A549 (cell line): ENCODE results near the gene KNCN. TPM values are rescaled to one million over a fixed set of nuclear protein-coding genes. Genes with fewer than 3 reads are reported as not detected.

ENCODE experiments used
- ATAC-seq, 2 experiments: fragments of 200-7000 bp in 1 of 2; fragments of >200 bp in 1 of 2; cut with Nextera tagmentation in 1 of 2; cut with Tn5 transposase in 1 of 2; 3 replicates each; pipeline versions ENCODE4 v1.8.0 to v1.9.1; 2018 to 2020; ENCODE audit warnings: mild to moderate bottlenecking in 1 of 2, moderate library complexity in 1 of 2
- CTCF ChIA-PET: fragments of 300-600 bp; sonication (Branson Sonifier 250); formaldehyde crosslinking; extraction: SDS; loops from one replicate; lab custom pipeline; 2021; ENCODE audit warnings: antibody characterized with exemption, inconsistent platforms; lab: Yijun Ruan, JAX
- POLR2A ChIA-PET: fragments of 350-600 bp; formaldehyde crosslinking; extraction: SDS; loops from one replicate; lab custom pipeline; 2021; ENCODE audit warnings: antibody characterized with exemption, inconsistent platforms; lab: Yijun Ruan, JAX
- DNase-seq, 2 experiments: peaks; one replicate each; pipeline versions ENCODE4 v3.0.0 to v3.0.0-alpha.2; 2011 to 2016; ENCODE audit warnings: low read depth in 1 of 2, low spot score in 1 of 2
- FAIRE-seq: peaks from 2 replicates; lab custom pipeline; 2011; peaks lifted over from hg19 to GRCh38; lab: Jason Lieb, UNC
- H3K27ac ChIP-seq, 2 experiments: fragments of >200 bp; sonication (Bioruptor Twin); formaldehyde crosslinking; 3 replicates each; pipeline ENCODE4 v1.5.1; 2016 to 2017
- H3K4me1 ChIP-seq: fragments of >200 bp; sonication (Bioruptor Twin); formaldehyde crosslinking; 3 replicates; pipeline ENCODE4 v1.6.1; 2016
- H3K4me2 ChIP-seq: fragments of >200 bp; sonication (Bioruptor Twin); formaldehyde crosslinking; 3 replicates; pipeline ENCODE4 v1.6.1; 2016
- H3K4me3 ChIP-seq: fragments of >200 bp; sonication (Bioruptor Twin); formaldehyde crosslinking; 3 replicates; pipeline ENCODE4 v1.5.1; 2016
- H3K9me3 ChIP-seq: fragments of >200 bp; sonication (Bioruptor Twin); formaldehyde crosslinking; 3 replicates; pipeline ENCODE4 v1.6.1; 2016
- CBX2 ChIP-seq: fragments of 200-600 bp; sonication (generic); IDR thresholded peaks from 2 replicates; pipeline ENCODE4 v1.6.1; 2016; ENCODE audit warnings: low read depth, mild to moderate bottlenecking, borderline replicate concordance
- CBX8 ChIP-seq: fragments of 200-600 bp; sonication (generic); IDR thresholded peaks from 2 replicates; pipeline ENCODE4 v1.6.1; 2016
- CHD4 ChIP-seq: fragments of 200-600 bp; sonication (generic); IDR thresholded peaks from 2 replicates; pipeline ENCODE4 v1.6.1; 2016; ENCODE audit warnings: antibody characterized with exemption, mild to moderate bottlenecking, borderline replicate concordance
- EHMT2 ChIP-seq: fragments of 200-600 bp; sonication (generic); IDR thresholded peaks from 2 replicates; pipeline ENCODE4 v1.6.1; 2016; ENCODE audit warnings: antibody characterized with exemption, low read depth, mild to moderate bottlenecking, moderate library complexity
- EP300 ChIP-seq, 2 experiments: fragments of >200 bp; sonication (Bioruptor Twin); formaldehyde crosslinking; IDR thresholded peaks; 2 replicates in 1 of 2; 3 replicates in 1 of 2; pipeline ENCODE4 v1.6.1; 2016 to 2017
- FOSL2 ChIP-seq, 2 experiments: fragments of 450-650 bp in 1 of 2; fragments of >200 bp in 1 of 2; sonication (Bioruptor Twin) in 1 of 2; formaldehyde crosslinking; IDR thresholded peaks; 2 replicates each; pipeline versions ENCODE4 v1.5.0 to v1.6.1; 2016 to 2020; ENCODE audit warnings: mild to moderate bottlenecking in 1 of 2, moderate library complexity in 1 of 2
- HOXB5 ChIP-seq: fragments of 250-450 bp; sonication (Bioruptor Pico); IDR thresholded peaks from 2 replicates; pipeline ENCODE4 v1.5.0; 2020; ENCODE audit warnings: mild to moderate bottlenecking, moderate library complexity
- JUNB ChIP-seq: fragments of >200 bp; sonication (Bioruptor Twin); formaldehyde crosslinking; IDR thresholded peaks from 2 replicates; pipeline ENCODE4 v1.6.1; 2016
- KDM1A ChIP-seq: fragments of 200-600 bp; sonication (generic); IDR thresholded peaks from 2 replicates; pipeline ENCODE4 v1.6.1; 2016; ENCODE audit warnings: low read depth, mild to moderate bottlenecking
- KDM5A ChIP-seq: fragments of 200-600 bp; sonication (generic); IDR thresholded peaks from 2 replicates; pipeline ENCODE4 v1.6.1; 2016; ENCODE audit warnings: antibody characterized with exemption, mild to moderate bottlenecking
- NR3C1 ChIP-seq: fragments of >200 bp; sonication (Bioruptor Twin); formaldehyde crosslinking; IDR thresholded peaks from 3 replicates; pipeline ENCODE4 v1.6.1; 2017
- TFCP2L1 ChIP-seq: fragments of 250-450 bp; sonication (Bioruptor Pico); IDR thresholded peaks from 2 replicates; pipeline ENCODE4 v1.5.0; 2021; ENCODE audit warnings: mild to moderate bottlenecking
- ZSCAN20 ChIP-seq: fragments of 250-450 bp; sonication (Bioruptor Pico); IDR thresholded peaks from 2 replicates; pipeline ENCODE4 v1.8.0; 2022; ENCODE audit warnings: mild to moderate bottlenecking, moderate library complexity
- WGBS: methylation state at CpG from one replicate; pipeline ENCODE4 v1.1.6; 2017; ENCODE audit errors: missing lambda C conversion rate; 5-methylcytosine and 5-hydroxymethylcytosine counted together
- polyA plus RNA-seq, 4 experiments: library from polyadenylated mRNA; depleted of rRNA in 3 of 4; stranded (reverse); fragments of >200 nt; fragmentation: RNase III in 1 of 4; extraction: RNeasy Plus Mini Kit Qiagen cat#74134 plus additional on column Dnase treatment in 1 of 4; gene quantifications; 2 replicates in 3 of 4; 3 replicates in 1 of 4; pipeline ENCODE4 v1.2.3, GENCODE V29; 2011 to 2017
- TF ChIP-seq, protein P1 (sequence below): fragments of >200 bp; sonication (Bioruptor Twin); formaldehyde crosslinking; IDR thresholded peaks from 3 replicates; pipeline ENCODE4 v1.5.1; 2016
- TF ChIP-seq, protein P2 (sequence below): fragments of 250-450 bp; sonication (Bioruptor Pico); IDR thresholded peaks from 2 replicates; pipeline ENCODE4 v1.5.0; 2021; ENCODE audit warnings: mild to moderate bottlenecking, moderate library complexity, borderline replicate concordance
- TF ChIP-seq, protein P3 (sequence below): fragments of >200 bp; sonication (Bioruptor Twin); formaldehyde crosslinking; IDR thresholded peaks from 3 replicates; pipeline ENCODE4 v1.6.1; 2016
- TF ChIP-seq, protein P4 (sequence below): IDR thresholded peaks from 2 replicates; pipeline ENCODE4 v1.6.1; 2012
- TF ChIP-seq, protein P5 (sequence below): fragments of 250-450 bp; sonication (Bioruptor Pico); IDR thresholded peaks from 2 replicates; pipeline ENCODE4 v1.5.0; 2020; ENCODE audit warnings: low read depth, mild to moderate bottlenecking, moderate library complexity
- TF ChIP-seq, protein P6 (sequence below): IDR thresholded peaks from 2 replicates; pipeline ENCODE4 v1.6.1; 2012
- TF ChIP-seq, protein P7 (sequence below): fragments of 150-350 bp; IDR thresholded peaks from 2 replicates; pipeline ENCODE4 v1.6.1; 2014; ENCODE audit warnings: low read depth, mild to moderate bottlenecking, low read length
- TF ChIP-seq, protein P8 (sequence below): fragments of 200-600 bp; sonication (generic); IDR thresholded peaks from 2 replicates; pipeline ENCODE4 v1.6.1; 2016; ENCODE audit warnings: antibody characterized with exemption, mild to moderate bottlenecking, moderate library complexity

The KNCN gene
- polyA plus RNA-seq, 2 of the 4 experiments (the other 2 are of a cell fraction): not detected

DNA sequence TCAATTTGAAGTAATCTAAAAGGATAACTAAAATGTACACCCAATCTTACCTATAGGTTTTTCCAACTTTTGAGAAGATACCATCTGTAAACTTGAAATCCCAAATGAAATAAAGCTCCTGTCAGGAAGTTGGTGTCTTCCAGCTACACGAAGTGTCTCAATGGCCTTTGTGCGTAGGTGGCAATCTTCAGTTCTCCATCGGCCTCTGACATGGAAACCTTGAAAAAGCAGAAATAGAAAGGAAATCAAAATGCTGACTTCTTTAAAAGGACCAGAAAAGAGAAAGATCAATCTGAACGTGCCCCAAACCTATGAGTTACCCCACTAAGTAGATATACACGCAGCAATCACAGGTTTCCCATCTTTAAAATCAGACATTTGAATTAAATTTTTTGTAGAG lies 42.6 kb upstream of the KNCN start:
- no peak overlapping the region for H3K27ac ChIP-seq
- TF ChIP-seq, protein P1, sequence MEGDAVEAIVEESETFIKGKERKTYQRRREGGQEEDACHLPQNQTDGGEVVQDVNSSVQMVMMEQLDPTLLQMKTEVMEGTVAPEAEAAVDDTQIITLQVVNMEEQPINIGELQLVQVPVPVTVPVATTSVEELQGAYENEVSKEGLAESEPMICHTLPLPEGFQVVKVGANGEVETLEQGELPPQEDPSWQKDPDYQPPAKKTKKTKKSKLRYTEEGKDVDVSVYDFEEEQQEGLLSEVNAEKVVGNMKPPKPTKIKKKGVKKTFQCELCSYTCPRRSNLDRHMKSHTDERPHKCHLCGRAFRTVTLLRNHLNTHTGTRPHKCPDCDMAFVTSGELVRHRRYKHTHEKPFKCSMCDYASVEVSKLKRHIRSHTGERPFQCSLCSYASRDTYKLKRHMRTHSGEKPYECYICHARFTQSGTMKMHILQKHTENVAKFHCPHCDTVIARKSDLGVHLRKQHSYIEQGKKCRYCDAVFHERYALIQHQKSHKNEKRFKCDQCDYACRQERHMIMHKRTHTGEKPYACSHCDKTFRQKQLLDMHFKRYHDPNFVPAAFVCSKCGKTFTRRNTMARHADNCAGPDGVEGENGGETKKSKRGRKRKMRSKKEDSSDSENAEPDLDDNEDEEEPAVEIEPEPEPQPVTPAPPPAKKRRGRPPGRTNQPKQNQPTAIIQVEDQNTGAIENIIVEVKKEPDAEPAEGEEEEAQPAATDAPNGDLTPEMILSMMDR: no peak
- TF ChIP-seq JUNB (no peak), TFCP2L1 (CRISPR knock-in tag) (no peak), EP300 (IDR thresholded peaks at IDR 0.05) (no peak), KDM5A (no peak), KDM1A (no peak), CBX8 (no peak)
- TF ChIP-seq, protein P2, sequence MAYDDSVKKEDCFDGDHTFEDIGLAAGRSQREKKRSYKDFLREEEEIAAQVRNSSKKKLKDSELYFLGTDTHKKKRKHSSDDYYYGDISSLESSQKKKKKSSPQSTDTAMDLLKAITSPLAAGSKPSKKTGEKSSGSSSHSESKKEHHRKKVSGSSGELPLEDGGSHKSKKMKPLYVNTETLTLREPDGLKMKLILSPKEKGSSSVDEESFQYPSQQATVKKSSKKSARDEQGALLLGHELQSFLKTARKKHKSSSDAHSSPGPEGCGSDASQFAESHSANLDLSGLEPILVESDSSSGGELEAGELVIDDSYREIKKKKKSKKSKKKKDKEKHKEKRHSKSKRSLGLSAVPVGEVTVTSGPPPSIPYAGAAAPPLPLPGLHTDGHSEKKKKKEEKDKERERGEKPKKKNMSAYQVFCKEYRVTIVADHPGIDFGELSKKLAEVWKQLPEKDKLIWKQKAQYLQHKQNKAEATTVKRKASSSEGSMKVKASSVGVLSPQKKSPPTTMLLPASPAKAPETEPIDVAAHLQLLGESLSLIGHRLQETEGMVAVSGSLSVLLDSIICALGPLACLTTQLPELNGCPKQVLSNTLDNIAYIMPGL (CRISPR knock-in tag): no peak
- TF ChIP-seq, protein P3, sequence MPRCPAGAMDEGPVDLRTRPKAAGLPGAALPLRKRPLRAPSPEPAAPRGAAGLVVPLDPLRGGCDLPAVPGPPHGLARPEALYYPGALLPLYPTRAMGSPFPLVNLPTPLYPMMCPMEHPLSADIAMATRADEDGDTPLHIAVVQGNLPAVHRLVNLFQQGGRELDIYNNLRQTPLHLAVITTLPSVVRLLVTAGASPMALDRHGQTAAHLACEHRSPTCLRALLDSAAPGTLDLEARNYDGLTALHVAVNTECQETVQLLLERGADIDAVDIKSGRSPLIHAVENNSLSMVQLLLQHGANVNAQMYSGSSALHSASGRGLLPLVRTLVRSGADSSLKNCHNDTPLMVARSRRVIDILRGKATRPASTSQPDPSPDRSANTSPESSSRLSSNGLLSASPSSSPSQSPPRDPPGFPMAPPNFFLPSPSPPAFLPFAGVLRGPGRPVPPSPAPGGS: no peak
- TF ChIP-seq, protein P4, sequence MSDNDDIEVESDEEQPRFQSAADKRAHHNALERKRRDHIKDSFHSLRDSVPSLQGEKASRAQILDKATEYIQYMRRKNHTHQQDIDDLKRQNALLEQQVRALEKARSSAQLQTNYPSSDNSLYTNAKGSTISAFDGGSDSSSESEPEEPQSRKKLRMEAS: no peak
- ChIA-PET POLR2A (no interaction called here), CTCF (interaction anchor here (1.4 kb wide), 1 partner anchor 10 kb away, joined by 3 read pairs; the partner anchor contains the start of gene MKNK1)
- no peaks in the 10 kb centered on the region for H3K4me1 ChIP-seq
- H3K4me2 ChIP-seq: no peak overlapping the region
- no peaks in the 10 kb centered on the region for H3K9me3 ChIP-seq
- no peak for DNase-seq
- no peak overlapping the region for H3K4me3 ChIP-seq
- WGBS: 94% methylated on average over 5 of the region's 5 CpGs
- no peak for FAIRE-seq
- ATAC-seq: no peak

DNA sequence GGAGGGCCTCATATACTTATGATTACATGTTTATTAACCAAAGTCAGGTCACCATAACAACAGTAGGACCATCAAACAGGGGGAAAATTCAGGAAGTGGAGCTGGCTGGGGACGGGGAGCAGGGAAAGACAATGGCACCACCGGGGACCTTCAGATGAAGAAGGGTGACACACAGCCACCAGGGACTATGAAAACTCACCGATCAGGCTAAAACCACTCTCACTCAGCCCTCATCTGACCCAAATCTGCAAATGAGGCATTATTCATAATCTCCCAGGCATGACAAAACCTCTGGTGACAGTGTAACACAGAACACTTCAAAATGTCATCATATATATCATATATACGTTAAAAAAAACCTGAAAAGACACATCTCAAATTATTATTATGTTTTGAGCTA lies 41.4 kb upstream of the KNCN start:
- ChIA-PET CTCF (interaction anchor here (1.4 kb wide), 1 partner anchor 12 kb away, joined by 3 read pairs; the partner anchor contains the start of gene MKNK1), POLR2A (no interaction called here)
- H3K4me2 ChIP-seq: no peak overlapping the region
- DNase-seq: no peak
- FAIRE-seq: no peak
- H3K9me3 ChIP-seq: no peaks in the 10 kb centered on the region
- H3K27ac ChIP-seq: no peak overlapping the region
- no peaks in the 10 kb centered on the region for H3K4me1 ChIP-seq
- H3K4me3 ChIP-seq: no peak overlapping the region
- TF ChIP-seq ZSCAN20 (CRISPR knock-in tag) (no peak), EP300 (IDR thresholded peaks at IDR 0.05) (no peak), NR3C1 (no peak), FOSL2 (IDR thresholded peaks at IDR 0.05) (no peak), FOSL2 (CRISPR knock-in tag; IDR thresholded peaks at IDR 0.05) (no peak), HOXB5 (CRISPR knock-in tag) (no peak), EHMT2 (no peak), CBX2 (no peak), CBX8 (no peak), CHD4 (no peak)
- TF ChIP-seq, protein P5, sequence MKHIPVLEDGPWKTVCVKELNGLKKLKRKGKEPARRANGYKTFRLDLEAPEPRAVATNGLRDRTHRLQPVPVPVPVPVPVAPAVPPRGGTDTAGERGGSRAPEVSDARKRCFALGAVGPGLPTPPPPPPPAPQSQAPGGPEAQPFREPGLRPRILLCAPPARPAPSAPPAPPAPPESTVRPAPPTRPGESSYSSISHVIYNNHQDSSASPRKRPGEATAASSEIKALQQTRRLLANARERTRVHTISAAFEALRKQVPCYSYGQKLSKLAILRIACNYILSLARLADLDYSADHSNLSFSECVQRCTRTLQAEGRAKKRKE: no peak
- TF ChIP-seq, protein P6, sequence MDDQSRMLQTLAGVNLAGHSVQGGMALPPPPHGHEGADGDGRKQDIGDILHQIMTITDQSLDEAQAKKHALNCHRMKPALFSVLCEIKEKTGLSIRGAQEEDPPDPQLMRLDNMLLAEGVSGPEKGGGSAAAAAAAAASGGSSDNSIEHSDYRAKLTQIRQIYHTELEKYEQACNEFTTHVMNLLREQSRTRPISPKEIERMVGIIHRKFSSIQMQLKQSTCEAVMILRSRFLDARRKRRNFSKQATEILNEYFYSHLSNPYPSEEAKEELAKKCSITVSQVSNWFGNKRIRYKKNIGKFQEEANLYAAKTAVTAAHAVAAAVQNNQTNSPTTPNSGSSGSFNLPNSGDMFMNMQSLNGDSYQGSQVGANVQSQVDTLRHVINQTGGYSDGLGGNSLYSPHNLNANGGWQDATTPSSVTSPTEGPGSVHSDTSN: no peak
- TF ChIP-seq, protein P7, sequence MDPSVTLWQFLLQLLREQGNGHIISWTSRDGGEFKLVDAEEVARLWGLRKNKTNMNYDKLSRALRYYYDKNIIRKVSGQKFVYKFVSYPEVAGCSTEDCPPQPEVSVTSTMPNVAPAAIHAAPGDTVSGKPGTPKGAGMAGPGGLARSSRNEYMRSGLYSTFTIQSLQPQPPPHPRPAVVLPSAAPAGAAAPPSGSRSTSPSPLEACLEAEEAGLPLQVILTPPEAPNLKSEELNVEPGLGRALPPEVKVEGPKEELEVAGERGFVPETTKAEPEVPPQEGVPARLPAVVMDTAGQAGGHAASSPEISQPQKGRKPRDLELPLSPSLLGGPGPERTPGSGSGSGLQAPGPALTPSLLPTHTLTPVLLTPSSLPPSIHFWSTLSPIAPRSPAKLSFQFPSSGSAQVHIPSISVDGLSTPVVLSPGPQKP: no peak
- TF ChIP-seq, protein P8, sequence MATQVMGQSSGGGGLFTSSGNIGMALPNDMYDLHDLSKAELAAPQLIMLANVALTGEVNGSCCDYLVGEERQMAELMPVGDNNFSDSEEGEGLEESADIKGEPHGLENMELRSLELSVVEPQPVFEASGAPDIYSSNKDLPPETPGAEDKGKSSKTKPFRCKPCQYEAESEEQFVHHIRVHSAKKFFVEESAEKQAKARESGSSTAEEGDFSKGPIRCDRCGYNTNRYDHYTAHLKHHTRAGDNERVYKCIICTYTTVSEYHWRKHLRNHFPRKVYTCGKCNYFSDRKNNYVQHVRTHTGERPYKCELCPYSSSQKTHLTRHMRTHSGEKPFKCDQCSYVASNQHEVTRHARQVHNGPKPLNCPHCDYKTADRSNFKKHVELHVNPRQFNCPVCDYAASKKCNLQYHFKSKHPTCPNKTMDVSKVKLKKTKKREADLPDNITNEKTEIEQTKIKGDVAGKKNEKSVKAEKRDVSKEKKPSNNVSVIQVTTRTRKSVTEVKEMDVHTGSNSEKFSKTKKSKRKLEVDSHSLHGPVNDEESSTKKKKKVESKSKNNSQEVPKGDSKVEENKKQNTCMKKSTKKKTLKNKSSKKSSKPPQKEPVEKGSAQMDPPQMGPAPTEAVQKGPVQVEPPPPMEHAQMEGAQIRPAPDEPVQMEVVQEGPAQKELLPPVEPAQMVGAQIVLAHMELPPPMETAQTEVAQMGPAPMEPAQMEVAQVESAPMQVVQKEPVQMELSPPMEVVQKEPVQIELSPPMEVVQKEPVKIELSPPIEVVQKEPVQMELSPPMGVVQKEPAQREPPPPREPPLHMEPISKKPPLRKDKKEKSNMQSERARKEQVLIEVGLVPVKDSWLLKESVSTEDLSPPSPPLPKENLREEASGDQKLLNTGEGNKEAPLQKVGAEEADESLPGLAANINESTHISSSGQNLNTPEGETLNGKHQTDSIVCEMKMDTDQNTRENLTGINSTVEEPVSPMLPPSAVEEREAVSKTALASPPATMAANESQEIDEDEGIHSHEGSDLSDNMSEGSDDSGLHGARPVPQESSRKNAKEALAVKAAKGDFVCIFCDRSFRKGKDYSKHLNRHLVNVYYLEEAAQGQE: no peak
- no peak for ATAC-seq
- 96% methylated on average over 4 of the region's 4 CpGs for WGBS
